Measurements from ENCODE around the gene BLNK. TPM values are rescaled to one million over a fixed set of nuclear protein-coding genes. Genes with fewer than 3 reads are reported as not detected.

Gene BLNK
- total RNA-seq, 1 donor from 2014 or later = not detected

DNA sequence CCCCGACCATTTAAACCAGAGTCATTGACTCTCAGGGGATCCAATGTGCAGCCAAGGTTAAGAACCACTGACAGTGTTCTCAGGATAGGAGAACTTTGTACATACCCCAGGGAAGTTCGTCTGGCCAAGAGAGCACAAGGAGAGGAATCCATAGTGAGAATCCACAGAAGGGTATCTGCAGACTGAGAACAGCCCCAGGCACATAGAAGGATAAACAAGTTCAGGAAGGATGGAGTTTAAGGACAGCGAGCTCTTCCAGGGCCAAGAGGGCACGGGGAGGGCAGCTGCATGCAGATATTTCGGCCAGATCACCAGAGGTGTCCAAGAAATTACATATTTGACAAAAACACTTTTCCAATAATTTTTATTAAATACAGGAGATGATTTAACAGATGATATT lies 16.4 kb downstream of the BLNK start:
- peaks cover 2% of the 10 kb centered on the region for H3K9me3 Mint-ChIP-seq (ENCODE audit: unreplicated experiment)
- DNase-seq (ENCODE audit: low read depth) = no peak
- no peak overlapping the region for H3K27ac Mint-ChIP-seq (ENCODE audit: unreplicated experiment)
- no peaks in the 10 kb centered on the region for H3K27me3 ChIP-seq (ENCODE audit: insufficient read depth, low read length)
- H2AFZ ChIP-seq (ENCODE audit: low read depth, low read length) = no peak overlapping the region
- H3K4me2 ChIP-seq (ENCODE audit: low read length) = no peak overlapping the region
- H3K36me3 ChIP-seq (ENCODE audit: insufficient read depth, low read length) = no peaks in the 10 kb centered on the region
- H3K4me3 ChIP-seq (ENCODE audit: insufficient read depth, low read depth, low read length) = no peak overlapping the region
- no peak for FAIRE-seq
- no peak overlapping the region for H3K27ac ChIP-seq (ENCODE audit: low read depth, low read length)
- H3K9me3 ChIP-seq (ENCODE audit: insufficient read depth, low read depth, low read length) = no peaks in the 10 kb centered on the region
- peaks cover 4% of the 10 kb centered on the region for H3K27me3 Mint-ChIP-seq (ENCODE audit: low read depth, unreplicated experiment)
- H3K36me3 Mint-ChIP-seq (ENCODE audit: low read depth, unreplicated experiment) = no peaks in the 10 kb centered on the region
- H4K20me1 ChIP-seq (ENCODE audit: insufficient read depth, low read length) = no peaks in the 10 kb centered on the region
- no peak overlapping the region for H3K4me3 Mint-ChIP-seq (ENCODE audit: unreplicated experiment)
- no peak overlapping the region for H3K9ac ChIP-seq (ENCODE audit: low read length)
- no peaks in the 10 kb centered on the region for H3K4me1 ChIP-seq (ENCODE audit: insufficient read depth, low read length)
- TF ChIP-seq, protein P1, sequence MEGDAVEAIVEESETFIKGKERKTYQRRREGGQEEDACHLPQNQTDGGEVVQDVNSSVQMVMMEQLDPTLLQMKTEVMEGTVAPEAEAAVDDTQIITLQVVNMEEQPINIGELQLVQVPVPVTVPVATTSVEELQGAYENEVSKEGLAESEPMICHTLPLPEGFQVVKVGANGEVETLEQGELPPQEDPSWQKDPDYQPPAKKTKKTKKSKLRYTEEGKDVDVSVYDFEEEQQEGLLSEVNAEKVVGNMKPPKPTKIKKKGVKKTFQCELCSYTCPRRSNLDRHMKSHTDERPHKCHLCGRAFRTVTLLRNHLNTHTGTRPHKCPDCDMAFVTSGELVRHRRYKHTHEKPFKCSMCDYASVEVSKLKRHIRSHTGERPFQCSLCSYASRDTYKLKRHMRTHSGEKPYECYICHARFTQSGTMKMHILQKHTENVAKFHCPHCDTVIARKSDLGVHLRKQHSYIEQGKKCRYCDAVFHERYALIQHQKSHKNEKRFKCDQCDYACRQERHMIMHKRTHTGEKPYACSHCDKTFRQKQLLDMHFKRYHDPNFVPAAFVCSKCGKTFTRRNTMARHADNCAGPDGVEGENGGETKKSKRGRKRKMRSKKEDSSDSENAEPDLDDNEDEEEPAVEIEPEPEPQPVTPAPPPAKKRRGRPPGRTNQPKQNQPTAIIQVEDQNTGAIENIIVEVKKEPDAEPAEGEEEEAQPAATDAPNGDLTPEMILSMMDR (IDR thresholded peaks at IDR 0.05; ENCODE audit: insufficient read depth, low read depth, low read length) = no peak
- no peak for TF ChIP-seq EZH2 (IDR thresholded peaks at IDR 0.05; ENCODE audit: insufficient read depth, low read length)
- H3K79me2 ChIP-seq (ENCODE audit: insufficient read depth, low read length) = no peaks in the 10 kb centered on the region
- peaks cover 2% of the 10 kb centered on the region for H3K4me1 Mint-ChIP-seq (ENCODE audit: low read depth, unreplicated experiment)

DNA sequence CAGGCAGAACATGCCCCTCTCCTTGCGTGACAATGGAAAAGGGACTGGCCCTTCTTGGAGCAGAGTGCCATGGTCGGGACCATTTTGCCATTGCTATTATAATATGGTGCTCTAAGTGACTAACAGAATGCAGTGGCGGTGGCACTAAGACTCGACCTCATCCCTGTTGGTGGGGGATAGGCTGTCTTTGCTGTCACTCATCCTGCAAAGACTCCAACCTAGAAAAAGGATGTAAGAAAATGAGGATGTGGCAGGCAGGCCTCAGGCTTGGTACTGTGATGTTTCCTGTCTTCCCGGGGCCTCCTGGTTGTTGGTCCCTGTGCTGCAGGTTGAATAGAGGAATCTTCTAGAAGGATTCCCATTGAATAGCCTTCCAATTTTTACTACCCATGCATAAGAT lies 18.6 kb downstream of the BLNK start:
- H3K36me3 ChIP-seq (ENCODE audit: insufficient read depth, low read length) = no peaks in the 10 kb centered on the region
- Mint-ChIP-seq H3K27me3 (ENCODE audit: low read depth, unreplicated experiment) (peaks cover 3% of the 10 kb centered on the region), H3K9me3 (ENCODE audit: unreplicated experiment) (peaks cover 5% of the 10 kb centered on the region), H3K36me3 (ENCODE audit: low read depth, unreplicated experiment) (no peaks in the 10 kb centered on the region), H3K4me1 (ENCODE audit: low read depth, unreplicated experiment) (no peaks in the 10 kb centered on the region), H3K4me3 (ENCODE audit: unreplicated experiment) (no peak overlapping the region), H3K27ac (ENCODE audit: unreplicated experiment) (no peak overlapping the region)
- no peak overlapping the region for H3K27ac ChIP-seq (ENCODE audit: low read depth, low read length)
- no peaks in the 10 kb centered on the region for H3K4me1 ChIP-seq (ENCODE audit: insufficient read depth, low read length)
- H2AFZ ChIP-seq (ENCODE audit: low read depth, low read length) = no peak overlapping the region
- TF ChIP-seq EZH2 (IDR thresholded peaks at IDR 0.05; ENCODE audit: insufficient read depth, low read length) = no peak
- TF ChIP-seq, protein P1 (IDR thresholded peaks at IDR 0.05; ENCODE audit: insufficient read depth, low read depth, low read length) = no peak
- H3K9me3 ChIP-seq (ENCODE audit: insufficient read depth, low read depth, low read length) = no peaks in the 10 kb centered on the region
- no peak overlapping the region for H3K4me3 ChIP-seq (ENCODE audit: insufficient read depth, low read depth, low read length)
- H3K9ac ChIP-seq (ENCODE audit: low read length) = no peak overlapping the region
- H3K79me2 ChIP-seq (ENCODE audit: insufficient read depth, low read length) = no peaks in the 10 kb centered on the region
- no peak overlapping the region for H3K4me2 ChIP-seq (ENCODE audit: low read length)
- no peaks in the 10 kb centered on the region for H4K20me1 ChIP-seq (ENCODE audit: insufficient read depth, low read length)
- DNase-seq (ENCODE audit: low read depth) (no peak), FAIRE-seq (no peak)
- no peaks in the 10 kb centered on the region for H3K27me3 ChIP-seq (ENCODE audit: insufficient read depth, low read length)

DNA sequence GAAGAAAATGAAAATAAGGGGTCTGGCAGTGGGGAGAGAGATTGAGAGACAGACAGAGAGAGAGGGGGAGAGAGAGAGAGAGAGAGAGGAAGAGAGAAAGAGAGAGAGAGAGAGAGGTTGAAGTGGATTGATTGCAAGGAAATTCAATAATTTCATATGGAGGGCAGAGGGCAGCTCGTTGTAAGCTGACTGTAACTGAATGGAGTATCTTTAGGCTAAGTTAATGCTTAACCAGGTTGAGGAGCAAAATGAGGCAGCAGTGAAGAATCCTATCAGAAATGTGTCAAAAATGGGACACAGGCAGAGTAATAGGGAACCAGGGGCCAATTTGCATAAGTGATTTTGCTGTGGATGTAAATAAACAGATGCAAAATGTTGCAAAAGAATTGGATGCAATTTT lies 21.0 kb downstream of the BLNK start:
- no peaks in the 10 kb centered on the region for H3K4me1 ChIP-seq (ENCODE audit: insufficient read depth, low read length)
- H3K4me3 Mint-ChIP-seq (ENCODE audit: unreplicated experiment) = no peak overlapping the region
- H3K9me3 Mint-ChIP-seq (ENCODE audit: unreplicated experiment) = peaks cover 8% of the 10 kb centered on the region
- H3K4me1 Mint-ChIP-seq (ENCODE audit: low read depth, unreplicated experiment) = no peaks in the 10 kb centered on the region
- no peaks in the 10 kb centered on the region for H3K36me3 ChIP-seq (ENCODE audit: insufficient read depth, low read length)
- no peak overlapping the region for H3K4me2 ChIP-seq (ENCODE audit: low read length)
- peaks cover 3% of the 10 kb centered on the region for H3K27me3 Mint-ChIP-seq (ENCODE audit: low read depth, unreplicated experiment)
- H3K36me3 Mint-ChIP-seq (ENCODE audit: low read depth, unreplicated experiment) = no peaks in the 10 kb centered on the region
- no peak overlapping the region for H3K9ac ChIP-seq (ENCODE audit: low read length)
- no peak overlapping the region for H2AFZ ChIP-seq (ENCODE audit: low read depth, low read length)
- H3K27ac Mint-ChIP-seq (ENCODE audit: unreplicated experiment) = no peak overlapping the region
- H3K27me3 ChIP-seq (ENCODE audit: insufficient read depth, low read length) = no peaks in the 10 kb centered on the region
- no peaks in the 10 kb centered on the region for H3K79me2 ChIP-seq (ENCODE audit: insufficient read depth, low read length)
- no peak overlapping the region for H3K4me3 ChIP-seq (ENCODE audit: insufficient read depth, low read depth, low read length)
- no peak for TF ChIP-seq EZH2 (IDR thresholded peaks at IDR 0.05; ENCODE audit: insufficient read depth, low read length)
- TF ChIP-seq, protein P1 (IDR thresholded peaks at IDR 0.05; ENCODE audit: insufficient read depth, low read depth, low read length) = no peak
- FAIRE-seq (no peak), DNase-seq (ENCODE audit: low read depth) (no peak)
- no peaks in the 10 kb centered on the region for H4K20me1 ChIP-seq (ENCODE audit: insufficient read depth, low read length)
- no peak overlapping the region for H3K27ac ChIP-seq (ENCODE audit: low read depth, low read length)
- H3K9me3 ChIP-seq (ENCODE audit: insufficient read depth, low read depth, low read length) = no peaks in the 10 kb centered on the region

All from astrocyte (in vitro differentiated cells and primary cell).